ENCODE measurements around the gene HMX2. TPM values are rescaled to one million over a fixed set of nuclear protein-coding genes. Genes with fewer than 3 reads are reported as not detected.

Gene HMX2
- total and polyA plus RNA-seq, 12 donors: not detected

DNA sequence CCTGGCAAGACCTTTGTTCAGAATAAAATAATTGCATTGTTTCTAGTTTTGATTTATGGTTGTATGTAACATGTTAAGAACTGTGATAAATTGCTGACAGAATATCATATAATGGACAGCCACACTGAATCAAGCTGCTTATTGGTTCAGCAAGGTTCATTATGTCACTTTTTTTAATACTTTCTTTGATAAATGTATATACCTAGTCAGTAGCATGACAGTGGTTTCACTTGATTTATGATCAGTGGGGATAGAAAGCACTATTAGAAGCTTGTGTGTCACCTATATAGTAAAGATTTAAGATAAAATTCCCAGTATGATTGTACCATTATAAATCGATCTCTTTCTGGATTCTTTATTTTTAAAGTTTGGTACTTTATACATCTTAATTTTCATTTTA, 10.7 kb downstream of the HMX2 start:
- ATAC-seq: no peak
- TF ChIP-seq CTCF (IDR thresholded peaks at IDR 0.05): no peak
- peaks cover 0 to 66% (median 13%) of the 10 kb centered on the region in 9 donors for H3K4me1 ChIP-seq
- intact Hi-C loops (cut with DNase I): loop anchor here in 2 of 10 donors (10.0 kb wide), 2 partner anchors 154 to 174 kb away; partner anchors contain the start of genes ACADSB (in 1 of the 2), IKZF5 (in 1 of the 2) and PSTK (in 1 of the 2)
- 88 to 90% methylated on average over 1 of the region's 1 CpG for WGBS, 2 donors
- no peak overlapping the region for H3K4me3 ChIP-seq
- no peak overlapping the region for H3K27ac ChIP-seq
- H3K9me3 ChIP-seq: no peaks in the 10 kb centered on the region
- peaks cover 0 to 84% (median 29%) of the 10 kb centered on the region in 9 donors for H3K36me3 ChIP-seq
- no peak for DNase-seq
- no peaks in the 10 kb centered on the region for H3K27me3 ChIP-seq

DNA sequence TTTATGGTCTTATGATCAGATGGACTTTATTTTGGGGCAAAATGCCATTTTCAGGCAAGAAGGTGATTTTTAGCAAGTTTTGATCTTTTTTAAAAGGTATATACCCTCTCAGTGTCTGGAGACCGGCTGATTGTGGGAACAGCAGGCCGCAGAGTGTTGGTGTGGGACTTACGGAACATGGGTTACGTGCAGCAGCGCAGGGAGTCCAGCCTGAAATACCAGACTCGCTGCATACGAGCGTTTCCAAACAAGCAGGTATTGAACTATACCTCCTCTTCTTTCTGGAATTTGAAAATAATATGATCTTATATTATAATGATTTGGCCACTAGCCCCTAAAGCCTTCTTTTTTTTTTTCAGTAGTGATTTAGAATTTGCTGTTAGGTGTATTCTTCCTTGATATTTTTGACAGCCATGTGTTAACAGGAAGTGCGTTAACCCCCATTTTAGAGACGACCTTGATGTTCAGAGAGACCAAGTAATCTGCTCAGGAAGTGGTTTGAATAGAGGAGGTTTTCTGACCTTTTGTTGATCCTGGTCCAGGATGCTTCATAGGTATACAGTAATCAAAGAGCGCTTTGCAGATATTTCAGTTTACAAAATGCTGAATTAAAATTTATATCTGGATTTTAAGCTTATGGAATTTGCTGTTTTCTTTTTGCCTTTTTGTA, 12.5 kb downstream of the HMX2 start:
- 87 to 89% methylated on average over 11 of the region's 11 CpGs for WGBS, 2 donors
- Histone ChIP-seq H3K27ac (no peak overlapping the region), H3K4me3 (no peak overlapping the region), H3K4me1 (peaks cover 0 to 57% (median 6%) of the 10 kb centered on the region in 9 donors), H3K9me3 (no peaks in the 10 kb centered on the region), H3K36me3 (peaks cover 0 to 99% (median 38%) of the 10 kb centered on the region in 9 donors), H3K27me3 (no peaks in the 10 kb centered on the region)
- no peak for TF ChIP-seq CTCF (IDR thresholded peaks at IDR 0.05)
- DNase-seq (no peak), ATAC-seq (no peak)
- intact Hi-C loops (cut with DNase I): no loop called here

DNA sequence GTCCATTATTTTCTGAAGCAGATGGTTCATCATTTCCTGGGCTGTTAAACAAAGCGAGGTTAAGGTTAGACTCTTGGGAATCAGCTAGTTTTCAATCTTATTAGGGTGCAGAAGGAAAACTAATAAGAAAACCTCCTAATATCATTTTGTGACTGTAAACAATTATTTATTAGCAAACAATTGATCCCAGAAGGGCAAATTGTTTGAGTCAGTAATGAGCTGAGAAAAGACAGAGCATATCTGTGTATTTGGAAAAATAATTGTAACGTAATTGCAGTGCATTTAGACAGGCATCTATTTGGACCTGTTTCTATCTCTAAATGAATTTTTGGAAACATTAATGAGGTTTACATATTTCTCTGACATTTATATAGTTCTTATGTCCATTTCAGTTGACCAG, 16.4 kb downstream of the HMX2 start:
- Histone ChIP-seq H3K4me3 (no peak overlapping the region), H3K4me1 (peaks cover 0 to 19% (median 0%) of the 10 kb centered on the region in 9 donors), H3K27ac (no peak overlapping the region), H3K9me3 (no peaks in the 10 kb centered on the region), H3K36me3 (peaks cover 0 to 100% (median 35%) of the 10 kb centered on the region in 9 donors), H3K27me3 (no peaks in the 10 kb centered on the region)
- intact Hi-C loops (cut with DNase I): no loop called here
- TF ChIP-seq CTCF (IDR thresholded peaks at IDR 0.05): no peak
- ATAC-seq (no peak), DNase-seq (no peak)
- 91 to 94% methylated on average over 2 of the region's 2 CpGs for WGBS, 2 donors

- Histone ChIP-seq H3K9me3 (no peaks in the 10 kb centered on the region), H3K27ac (no peak overlapping the region), H3K4me1 (peaks cover 0 to 7% (median 0%) of the 10 kb centered on the region in 9 donors), H3K27me3 (no peaks in the 10 kb centered on the region), H3K4me3 (no peak overlapping the region), H3K36me3 (peaks cover 0 to 94% (median 35%) of the 10 kb centered on the region in 9 donors)
- ATAC-seq (no peak), DNase-seq (no peak)
- no peak for TF ChIP-seq CTCF (IDR thresholded peaks at IDR 0.05)
- 77 to 80% methylated on average over 4 of the region's 4 CpGs for WGBS, 2 donors
- intact Hi-C loops (cut with DNase I): no loop called here
These were observed 17.6 kb downstream of the HMX2 start for GRCh38 chr10:123165445-123166072.
